AG09319 (cell line): ENCODE measurements around the gene FXYD5.
A peak's percentile ranks its signal among the peaks of the same experiment; 100 is the strongest.

Source experiments
- DNase-seq: peaks from one replicate; pipeline ENCODE4 v3.0.0-alpha.2; 2010; ENCODE audit warnings: low read depth; ENCODE audit errors: extremely low read depth
- TF ChIP-seq, protein P1 (sequence below): IDR thresholded peaks from 2 replicates; pipeline ENCODE4 v1.5.1; 2011; ENCODE audit warnings: low read depth, mild to moderate bottlenecking, inconsistent platforms, low read length, moderate library complexity

FXYD5 gene

DNA sequence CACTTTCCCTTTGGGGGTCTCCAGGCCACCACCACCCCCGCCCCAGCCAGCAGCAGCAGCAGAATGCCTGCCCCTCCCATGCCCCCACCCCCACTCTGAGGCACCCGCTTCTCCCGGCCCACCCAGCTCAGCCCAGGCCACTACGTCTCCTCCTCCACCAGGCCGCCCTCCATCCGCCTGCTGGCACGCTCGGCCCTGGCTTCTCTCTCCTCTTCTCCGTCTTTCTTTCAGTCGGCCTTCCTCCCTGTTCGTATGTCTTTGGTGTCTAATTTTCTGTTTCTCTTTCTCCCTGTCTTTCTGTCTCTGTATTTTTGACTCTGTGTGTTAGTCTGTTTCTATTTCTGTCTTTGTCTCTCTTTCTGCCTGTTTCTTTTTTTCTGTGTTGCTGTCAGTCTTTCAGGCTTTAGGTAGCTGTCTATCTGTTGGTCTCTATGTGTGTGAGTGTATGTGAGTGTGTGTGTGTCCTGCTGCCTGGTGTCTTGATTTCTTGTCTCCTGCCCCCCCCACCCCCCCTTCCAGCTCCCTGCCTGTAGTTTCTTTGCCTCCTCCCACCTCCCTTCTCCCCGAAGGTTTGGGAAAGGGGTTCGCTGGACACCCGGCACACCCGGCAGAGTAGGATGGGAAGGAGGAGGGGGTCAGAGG, 19.8 kb upstream of the FXYD5 start, which contains the start of gene LGI4:
Gene LGI4, minus strand, starts transcription at position 459 of the 642 bp plus-strand sequence. Its CDS starts 379 bp downstream, at position 80.
- TF ChIP-seq, protein P1, sequence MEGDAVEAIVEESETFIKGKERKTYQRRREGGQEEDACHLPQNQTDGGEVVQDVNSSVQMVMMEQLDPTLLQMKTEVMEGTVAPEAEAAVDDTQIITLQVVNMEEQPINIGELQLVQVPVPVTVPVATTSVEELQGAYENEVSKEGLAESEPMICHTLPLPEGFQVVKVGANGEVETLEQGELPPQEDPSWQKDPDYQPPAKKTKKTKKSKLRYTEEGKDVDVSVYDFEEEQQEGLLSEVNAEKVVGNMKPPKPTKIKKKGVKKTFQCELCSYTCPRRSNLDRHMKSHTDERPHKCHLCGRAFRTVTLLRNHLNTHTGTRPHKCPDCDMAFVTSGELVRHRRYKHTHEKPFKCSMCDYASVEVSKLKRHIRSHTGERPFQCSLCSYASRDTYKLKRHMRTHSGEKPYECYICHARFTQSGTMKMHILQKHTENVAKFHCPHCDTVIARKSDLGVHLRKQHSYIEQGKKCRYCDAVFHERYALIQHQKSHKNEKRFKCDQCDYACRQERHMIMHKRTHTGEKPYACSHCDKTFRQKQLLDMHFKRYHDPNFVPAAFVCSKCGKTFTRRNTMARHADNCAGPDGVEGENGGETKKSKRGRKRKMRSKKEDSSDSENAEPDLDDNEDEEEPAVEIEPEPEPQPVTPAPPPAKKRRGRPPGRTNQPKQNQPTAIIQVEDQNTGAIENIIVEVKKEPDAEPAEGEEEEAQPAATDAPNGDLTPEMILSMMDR, result no peak
- no peak for DNase-seq

DNA sequence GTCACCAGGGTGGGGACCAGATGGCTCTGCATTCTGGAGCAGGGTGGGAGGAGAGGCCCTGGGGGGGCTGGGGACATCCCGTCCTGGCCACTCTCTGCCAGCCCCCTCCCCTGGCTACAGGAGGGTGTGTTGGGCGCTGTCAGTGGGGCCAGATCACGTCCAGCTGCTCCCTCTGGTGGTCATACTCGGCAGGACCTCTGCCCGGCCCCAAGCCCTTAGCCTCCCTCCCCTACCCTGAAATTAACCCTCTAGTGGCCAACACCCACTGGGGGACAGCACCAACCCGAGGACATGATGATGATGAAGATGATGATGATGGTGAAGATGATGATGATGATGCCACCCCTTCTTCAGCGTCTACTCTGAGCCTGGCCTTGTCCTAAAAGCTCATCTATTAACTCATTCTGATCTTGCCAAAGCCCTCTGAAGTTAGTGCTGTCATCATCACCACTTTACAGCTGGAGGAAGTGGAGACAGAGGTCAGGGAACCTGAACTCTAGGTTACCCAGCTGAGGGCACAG, 19.1 kb upstream of the FXYD5 start:
- DNase-seq, result no peak
- TF ChIP-seq, protein P1, result peak; percentile 85

DNA sequence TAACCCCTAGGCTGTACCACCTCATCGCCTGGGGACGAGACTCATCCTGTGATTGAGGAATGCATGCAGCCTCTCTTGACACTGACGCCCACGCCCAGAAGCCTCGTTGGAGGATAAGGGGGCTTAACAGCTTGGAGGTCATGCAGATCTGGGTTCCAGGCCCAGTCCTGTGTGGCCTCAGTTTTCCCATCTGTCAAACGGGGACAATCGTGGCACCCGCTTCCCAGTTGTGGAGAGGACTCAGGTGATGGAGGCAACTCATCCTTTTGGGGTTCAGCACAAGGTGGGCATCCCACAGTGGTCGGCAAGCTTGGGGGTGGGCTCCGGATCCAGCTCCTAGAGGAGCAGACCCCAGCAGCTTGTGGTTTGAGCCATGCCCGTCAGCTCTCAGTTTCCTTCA, 18.3 kb upstream of the FXYD5 start:
- TF ChIP-seq, protein P1, result no peak

DNA sequence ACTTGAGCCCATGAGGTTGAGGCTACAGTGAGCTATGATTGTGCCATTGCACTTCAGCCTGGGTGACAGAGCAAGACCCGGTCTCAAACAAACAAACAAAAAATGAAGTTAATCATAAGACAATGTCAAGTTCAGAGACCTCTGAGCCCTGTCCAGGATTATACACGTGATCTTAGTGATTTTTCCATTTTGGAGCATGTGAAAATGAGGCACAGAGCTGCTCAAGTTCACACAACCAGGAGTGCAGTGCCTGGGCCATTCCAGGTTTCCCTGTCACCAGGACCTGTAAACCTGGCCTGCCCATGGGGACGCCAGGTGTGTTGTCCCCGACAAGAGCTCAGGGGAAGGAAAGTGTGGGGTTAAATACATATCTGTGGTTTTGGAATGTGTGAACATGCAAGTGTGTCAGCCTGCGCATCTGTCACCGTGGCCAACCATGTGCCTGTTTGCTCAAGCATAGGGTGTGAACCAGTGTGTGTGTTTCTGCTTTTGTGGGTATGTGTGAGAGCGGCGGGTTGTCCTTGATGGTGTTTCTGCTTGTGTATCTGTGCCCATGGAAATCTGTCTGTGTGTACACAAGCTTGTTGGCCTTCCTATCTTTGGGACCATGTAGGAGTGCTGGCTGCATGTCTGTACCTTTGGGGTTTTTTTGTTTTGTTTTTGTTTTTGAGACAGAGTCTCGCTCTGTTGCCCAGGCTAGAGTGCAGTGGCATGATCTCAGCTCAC, 17.4 kb upstream of the FXYD5 start:
- DNase-seq, result no peak
- TF ChIP-seq, protein P1, result no peak

More for the DNA sequence above, 18.3 kb upstream of the FXYD5 start:
- DNase-seq, result no peak

DNA sequence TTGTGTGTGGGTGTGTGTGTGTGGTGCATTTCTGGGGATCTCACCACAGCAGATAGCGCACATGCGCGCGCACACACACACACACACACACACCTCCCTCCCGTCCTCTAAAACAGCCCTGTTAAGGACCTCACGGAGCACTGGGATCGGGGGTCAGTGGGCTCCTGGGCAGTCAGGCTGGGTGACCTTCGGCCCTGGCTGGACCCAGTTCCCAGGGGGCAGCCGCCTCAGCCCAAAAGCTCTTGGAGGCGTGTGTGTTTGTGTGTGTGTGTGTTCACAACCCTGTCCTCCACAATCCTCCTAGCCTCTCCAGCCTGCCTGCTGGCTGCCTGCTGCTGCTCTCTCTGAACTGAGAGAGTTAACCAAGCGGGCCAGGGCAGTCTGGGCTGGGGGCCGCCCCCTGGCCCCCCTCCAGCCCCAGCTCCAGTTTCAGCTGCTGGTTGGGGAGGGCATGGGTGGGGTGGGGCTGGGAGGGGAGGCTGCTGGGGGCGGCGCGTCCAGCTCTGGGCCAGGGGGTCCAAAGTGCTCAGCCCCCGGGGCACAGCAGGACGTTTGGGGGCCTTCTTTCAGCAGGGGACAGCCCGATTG, 16.1 kb upstream of the FXYD5 start, which contains the start of gene FXYD1:
Gene FXYD1, plus strand, starts transcription at position 520 of the 588 bp plus-strand sequence. CDS start 1,256 bp downstream, outside the sequence.
- TF ChIP-seq, protein P1, result no peak

DNA sequence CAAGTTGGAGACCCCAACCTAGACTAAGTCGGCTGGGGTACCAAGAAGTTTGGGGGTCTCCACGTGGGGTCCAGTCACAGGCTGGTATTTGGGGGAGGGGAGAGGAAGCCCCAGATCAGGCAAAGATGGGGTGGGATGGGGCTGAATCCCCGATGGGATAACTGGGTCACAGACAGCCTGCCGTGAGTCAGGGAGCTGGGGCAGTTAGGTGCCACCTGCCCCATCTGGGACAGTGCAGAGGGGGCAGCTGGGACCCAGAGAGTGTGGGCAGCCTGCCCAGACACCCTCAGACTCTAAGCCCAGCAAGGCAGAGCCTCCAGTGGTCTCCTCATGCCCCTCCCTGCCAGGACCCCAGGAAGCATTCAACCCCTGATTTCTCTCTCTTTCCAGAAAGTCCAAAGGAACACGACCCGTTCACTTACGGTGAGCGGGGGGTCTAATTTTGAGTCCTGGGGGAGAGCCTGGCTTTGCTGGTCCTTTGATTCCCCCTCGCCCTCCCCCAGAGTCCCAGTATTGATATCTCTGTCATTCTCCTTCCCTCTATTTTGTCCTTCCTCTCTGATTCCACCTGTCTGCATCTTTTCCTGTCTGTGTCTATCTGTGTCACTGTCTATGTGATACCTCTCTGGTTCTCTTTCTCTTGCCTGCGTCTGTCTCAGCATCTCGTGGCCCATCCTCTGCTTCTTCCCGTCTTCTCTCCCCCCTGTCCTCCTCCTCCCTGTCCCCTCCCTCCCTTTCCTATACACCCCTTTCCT, 14.2 kb upstream of the FXYD5 start:
- TF ChIP-seq, protein P1, result no peak
- DNase-seq, result no peak

More for the DNA sequence above, 16.1 kb upstream of the FXYD5 start, which contains the start of gene FXYD1:
- DNase-seq, result no peak
